Kidney epithelial cell (primary cell): ENCODE measurements around the gene ARL5C. TPM values are rescaled to one million over a fixed set of nuclear protein-coding genes. Genes with fewer than 3 reads are reported as not detected.
"Not testable (repeated sequence)": the region's sequence is repeated elsewhere in the genome, so short reads cannot be mapped to it uniquely, and the experiment has no call there.

ENCODE experiments used
- DNase-seq: peaks from one replicate; pipeline ENCODE4 v3.0.0-alpha.2; 2010; ENCODE audit warnings: low read depth
- H3K27me3 ChIP-seq: 2 replicates; pipeline ENCODE4 v1.6.0; 2011; ENCODE audit warnings: low read length; ENCODE audit not compliant: control insufficient read depth, insufficient read depth
- H3K36me3 ChIP-seq: 2 replicates; pipeline ENCODE4 v1.5.1; 2011; ENCODE audit warnings: low read length; ENCODE audit not compliant: control insufficient read depth, insufficient read depth
- H3K4me3 ChIP-seq: 2 replicates; pipeline ENCODE4 v1.5.1; 2011; ENCODE audit warnings: low read depth, mild to moderate bottlenecking, control low read depth, low read length
- CTCF ChIP-seq: IDR thresholded peaks from 2 replicates; pipeline ENCODE4 v1.5.1; 2011; ENCODE audit warnings: mild to moderate bottlenecking, moderate library complexity, low read length, control low read depth, inconsistent platforms; ENCODE audit not compliant: insufficient read depth, poor library complexity, severe bottlenecking
- total RNA-seq: library from RNA; depleted of rRNA; stranded (reverse); fragments of >200 nt; gene quantifications from 2 replicates; pipeline ENCODE4 v1.2.3, GENCODE V29; 2015

The ARL5C gene
- total RNA-seq, 1 donor from 2014 or later, result not detected

GRCh38 chr17:39122991-39123390 lies 43.0 kb downstream of the ARL5C start:
- no peak for TF ChIP-seq CTCF
- no peaks in the 10 kb centered on the region for H3K36me3 ChIP-seq
- DNase-seq, result no peak
- H3K27me3 ChIP-seq, result no peaks in the 10 kb centered on the region
- no peak overlapping the region for H3K4me3 ChIP-seq

- not testable (repeated sequence) for DNase-seq, H3K4me3 ChIP-seq, H3K27me3 ChIP-seq, H3K36me3 ChIP-seq
Measured at GRCh38 chr17:39121919-39122318, 44.0 kb downstream of the ARL5C start.

- no peak for TF ChIP-seq CTCF
- no peak for DNase-seq
- Histone ChIP-seq H3K27me3 (peaks cover 2% of the 10 kb centered on the region), H3K36me3 (no peaks in the 10 kb centered on the region), H3K4me3 (no peak overlapping the region)
Measured at GRCh38 chr17:39118674-39119419, 47.1 kb downstream of the ARL5C start.

- no peak for DNase-seq
Measured at GRCh38 chr17:39116224-39116623, 49.7 kb downstream of the ARL5C start.

GRCh38 chr17:39115135-39115534 lies 50.8 kb downstream of the ARL5C start:
- DNase-seq, result no peak
- no peak for TF ChIP-seq CTCF
- no peak overlapping the region for H3K4me3 ChIP-seq
- H3K27me3 ChIP-seq, result peaks cover 18% of the 10 kb centered on the region
- H3K36me3 ChIP-seq, result no peaks in the 10 kb centered on the region

More at GRCh38 chr17:39116224-39116623, 49.7 kb downstream of the ARL5C start:
- Histone ChIP-seq H3K27me3 (peaks cover 9% of the 10 kb centered on the region), H3K4me3 (no peak overlapping the region), H3K36me3 (no peaks in the 10 kb centered on the region)
- no peak for TF ChIP-seq CTCF

- no peak for TF ChIP-seq CTCF
- H3K27me3 ChIP-seq, result peaks cover 20% of the 10 kb centered on the region
- no peaks in the 10 kb centered on the region for H3K36me3 ChIP-seq
- DNase-seq, result no peak
- H3K4me3 ChIP-seq, result no peak overlapping the region
Measured at GRCh38 chr17:39114723-39115122, 51.2 kb downstream of the ARL5C start.
